ELF-1 (cell line): ENCODE results near the gene OR5K4.

ENCODE experiments used
- DNase-seq: peaks from one replicate; pipeline ENCODE4 v3.0.0-alpha.2; 2016; ENCODE audit warnings: low read depth, low spot score

Gene OR5K4, protein sequence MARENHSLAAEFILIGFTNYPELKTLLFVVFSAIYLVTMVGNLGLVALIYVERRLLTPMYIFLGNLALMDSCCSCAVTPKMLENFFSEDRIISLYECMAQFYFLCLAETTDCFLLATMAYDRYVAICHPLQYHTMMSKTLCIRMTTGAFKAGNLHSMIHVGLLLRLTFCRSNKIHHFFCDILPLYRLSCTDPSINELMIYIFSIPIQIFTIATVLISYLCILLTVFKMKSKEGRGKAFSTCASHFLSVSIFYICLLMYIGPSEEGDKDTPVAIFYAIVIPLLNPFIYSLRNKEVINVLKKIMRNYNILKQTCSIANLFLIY

DNA sequence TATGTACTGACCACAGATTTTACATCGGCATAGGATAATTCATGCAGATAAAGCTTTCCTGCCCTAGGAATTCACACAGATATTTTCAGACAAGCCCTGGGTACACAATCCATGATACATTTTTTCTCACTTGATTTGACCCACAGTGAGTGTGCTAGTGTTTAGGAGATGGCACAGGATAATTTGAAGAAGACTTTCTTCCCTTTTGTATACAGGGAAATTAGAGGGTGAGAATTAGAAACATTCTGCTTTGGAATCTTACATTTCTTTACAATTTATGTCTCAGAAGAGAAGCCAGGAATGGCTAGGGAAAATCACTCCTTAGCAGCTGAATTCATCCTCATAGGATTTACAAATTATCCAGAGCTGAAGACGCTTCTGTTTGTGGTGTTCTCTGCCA, at the start of gene OR5K4:
Gene OR5K4, plus strand, starts transcription at position 301 of the 400 bp plus-strand sequence. Its CDS starts 0 bp downstream, at position 301.
- no peak for DNase-seq

DNA sequence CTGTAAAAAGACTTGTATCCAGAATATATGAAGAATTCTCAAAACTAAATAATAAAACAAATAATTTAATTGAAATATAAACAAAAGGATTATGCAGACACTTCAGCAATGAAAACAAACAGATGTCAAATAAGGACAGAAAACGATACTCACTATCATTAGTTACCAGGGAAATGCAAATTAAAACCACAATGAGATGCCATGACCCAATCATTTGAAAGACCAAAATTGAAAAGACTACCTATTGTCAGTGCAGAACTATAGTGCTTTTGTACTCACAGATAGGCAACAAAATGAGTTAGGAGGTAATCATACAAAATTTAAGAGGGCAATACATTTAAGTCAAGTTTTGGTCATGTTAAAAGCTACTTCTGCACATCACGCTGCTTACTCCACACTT, 31.6 kb upstream of the OR5K4 start:
- no peak for DNase-seq

DNA sequence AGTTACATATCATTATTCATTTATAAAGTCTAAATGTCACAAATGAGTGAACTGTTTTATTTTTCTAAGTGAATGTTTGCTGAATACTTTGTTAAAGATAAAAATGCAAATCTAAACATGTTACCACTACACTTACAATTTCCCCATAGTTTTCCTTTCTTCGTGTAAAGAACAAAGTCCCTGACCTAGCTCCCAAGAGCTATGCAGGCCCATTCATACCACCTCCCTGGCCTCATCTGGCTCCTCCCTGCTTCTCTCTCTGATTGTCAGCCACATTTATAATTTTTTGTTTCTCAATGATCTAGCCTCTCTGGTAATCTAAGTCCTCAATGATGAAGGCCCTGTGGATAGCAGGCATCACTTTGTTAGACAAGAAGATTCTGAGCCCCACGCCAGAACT, 31.0 kb upstream of the OR5K4 start:
- DNase-seq: no peak

DNA sequence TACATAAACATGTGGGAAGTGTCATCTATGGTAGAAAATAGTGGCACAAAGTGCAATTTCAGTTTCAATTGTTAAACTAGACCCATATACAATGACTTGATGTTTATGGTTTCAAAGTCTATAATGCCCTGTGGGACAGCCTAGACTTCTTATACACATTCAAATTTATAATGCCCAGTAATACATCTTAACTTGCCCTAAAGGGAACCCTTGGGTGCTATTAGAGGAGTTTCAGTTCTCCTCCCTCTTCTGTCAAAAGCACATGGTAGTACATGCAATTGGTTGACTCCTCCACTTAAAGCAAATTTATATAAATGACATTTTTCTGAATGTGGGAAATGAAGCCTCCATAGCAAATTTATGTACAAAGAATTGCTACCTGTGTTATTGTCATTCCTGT, 30.2 kb upstream of the OR5K4 start:
- no peak for DNase-seq

DNA sequence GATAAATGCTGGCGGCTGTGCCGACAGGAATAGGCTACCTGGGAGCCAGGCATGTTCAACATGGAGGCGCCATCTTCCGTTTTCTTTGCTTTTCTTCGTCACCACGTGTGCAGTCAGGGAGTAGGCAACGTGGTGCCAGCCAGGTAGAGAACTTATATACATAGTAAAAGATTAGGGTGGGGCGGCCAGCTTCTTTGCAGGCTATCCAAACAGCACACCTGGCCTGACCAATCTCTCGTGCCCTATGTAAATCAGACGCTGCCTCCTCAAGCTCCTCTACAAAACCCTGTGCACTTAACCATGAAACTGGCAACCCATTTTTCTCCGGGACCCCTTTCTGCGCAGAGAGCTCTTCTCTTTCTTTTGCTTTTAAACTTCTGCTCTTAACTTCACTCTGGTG, 28.6 kb upstream of the OR5K4 start:
- no peak for DNase-seq

DNA sequence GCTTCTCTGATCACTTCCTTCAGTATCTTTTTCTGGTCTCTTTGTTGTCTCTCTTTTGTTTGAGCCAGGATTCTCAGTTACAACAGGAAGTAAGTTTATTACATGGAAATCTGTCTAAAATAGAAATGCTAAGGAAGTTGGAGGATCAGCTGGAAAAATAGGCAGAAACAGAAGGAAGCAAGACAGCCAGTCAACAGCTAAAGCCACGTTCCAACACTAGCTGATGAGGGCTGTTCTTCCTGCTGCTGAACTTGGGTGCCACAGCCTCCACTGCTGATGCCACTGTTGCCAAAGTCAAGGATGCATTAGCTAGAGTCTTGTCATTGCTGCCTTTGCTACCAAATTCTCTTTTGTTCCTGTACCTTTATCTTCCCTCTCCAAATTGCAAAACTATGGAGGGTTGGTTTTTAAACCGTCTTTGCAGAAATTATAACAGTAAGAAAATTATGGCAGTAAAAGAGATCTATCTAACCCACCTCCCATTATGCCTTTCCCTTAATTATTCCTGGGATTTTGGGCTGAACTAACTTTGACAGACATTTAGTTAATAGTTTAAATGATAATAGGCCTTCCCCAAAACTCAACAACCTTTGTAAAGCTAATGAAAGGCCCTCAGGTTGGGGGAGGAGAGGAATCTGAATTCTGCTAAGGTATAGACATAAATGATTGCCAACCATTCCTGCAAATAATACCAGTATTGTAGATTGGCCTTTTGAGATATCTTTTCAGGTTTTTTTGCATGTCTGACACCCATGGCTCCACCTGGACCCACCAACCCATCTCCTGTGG, 27.4 kb upstream of the OR5K4 start:
- DNase-seq: no peak

DNA sequence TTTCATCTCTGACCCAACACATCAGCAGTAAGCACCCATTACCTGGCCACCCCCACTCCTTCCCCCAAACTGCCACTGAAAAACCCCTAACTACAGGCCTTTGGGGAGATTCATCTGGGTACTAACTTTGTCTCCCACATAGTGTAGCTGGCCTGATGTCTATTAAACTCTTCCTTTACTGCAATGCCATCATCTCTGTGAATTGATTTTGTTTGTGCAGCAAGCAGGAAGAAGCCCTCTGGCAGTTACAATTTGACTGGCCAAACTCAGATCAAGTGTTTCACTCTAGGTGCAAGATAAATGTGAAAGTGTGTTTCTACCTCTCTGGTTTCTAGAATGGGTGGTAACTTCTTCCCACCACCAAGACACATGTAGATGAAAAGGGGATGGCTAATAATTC, 26.7 kb upstream of the OR5K4 start:
- DNase-seq: no peak

DNA sequence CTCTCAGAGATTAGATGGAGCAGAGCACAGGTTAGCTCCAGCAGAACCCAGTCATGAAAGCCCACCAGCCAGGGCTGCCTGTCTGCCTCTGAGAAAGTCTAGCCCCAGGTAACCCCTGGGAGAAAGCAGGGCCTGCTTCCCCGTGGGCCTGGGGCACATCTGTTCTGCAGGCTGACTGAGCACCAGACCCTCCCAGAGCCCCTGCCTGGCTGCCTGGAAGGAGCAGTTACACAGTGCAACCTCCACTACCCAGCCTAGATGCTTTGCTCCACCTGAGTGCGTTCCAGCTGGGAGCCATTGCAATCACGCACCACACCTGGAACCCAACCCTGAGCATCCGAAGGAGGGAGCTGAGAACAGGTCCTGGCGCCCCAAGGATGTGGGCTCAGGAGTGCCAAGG, 24.7 kb upstream of the OR5K4 start:
- DNase-seq: no peak

DNA sequence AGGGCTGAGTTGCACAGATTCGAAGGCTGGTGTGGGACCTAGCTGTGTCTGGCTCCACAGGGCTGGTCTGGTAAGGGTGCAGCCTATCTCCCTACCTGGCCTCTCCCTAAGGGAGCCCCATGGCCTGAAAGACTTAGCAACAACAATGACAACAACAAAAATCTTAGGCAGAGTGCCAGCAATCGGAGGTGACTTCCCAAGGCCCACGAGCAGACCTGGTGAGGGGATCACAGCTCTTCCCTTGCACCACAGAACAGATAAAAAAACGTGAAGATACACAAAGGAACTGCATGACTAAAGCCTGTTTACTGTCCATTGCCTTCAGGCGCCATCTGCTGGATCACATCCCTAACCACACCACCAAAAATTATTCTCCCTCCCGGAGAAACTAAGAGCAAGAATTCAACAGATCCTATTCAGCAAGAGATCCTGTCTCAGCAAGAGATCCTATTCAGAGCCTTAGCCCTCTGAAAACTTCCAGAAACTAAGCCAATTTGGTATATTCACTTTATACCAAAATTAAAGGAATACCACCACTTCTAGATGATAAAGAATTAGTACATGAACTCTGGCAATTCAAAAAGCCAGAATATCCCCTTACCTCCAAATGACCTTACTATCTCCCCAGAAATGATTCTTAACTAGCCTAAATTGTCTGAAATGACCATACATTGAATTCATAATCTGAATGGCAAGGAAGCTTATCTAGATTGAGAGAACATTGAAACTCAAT, 24.1 kb upstream of the OR5K4 start:
- peak; percentile 81 for DNase-seq

DNA sequence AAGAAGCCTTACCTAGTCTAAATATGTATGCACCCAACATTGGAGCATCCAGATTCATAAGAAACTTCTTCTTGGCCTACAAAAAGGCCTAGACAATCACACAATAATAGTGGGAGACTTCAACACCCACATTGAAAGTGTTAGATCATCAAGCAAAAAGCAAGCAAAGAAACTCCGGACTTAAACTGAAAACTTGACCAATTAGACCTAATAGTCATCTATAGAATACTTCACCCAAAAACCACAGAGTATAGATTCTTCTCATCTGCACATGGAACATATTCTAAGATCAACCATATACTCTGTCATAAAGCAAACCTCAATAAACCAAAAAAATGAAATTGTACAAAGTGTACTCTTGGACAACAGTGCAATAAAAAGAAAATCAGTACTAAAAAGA, 22.3 kb upstream of the OR5K4 start:
- no peak for DNase-seq

DNA sequence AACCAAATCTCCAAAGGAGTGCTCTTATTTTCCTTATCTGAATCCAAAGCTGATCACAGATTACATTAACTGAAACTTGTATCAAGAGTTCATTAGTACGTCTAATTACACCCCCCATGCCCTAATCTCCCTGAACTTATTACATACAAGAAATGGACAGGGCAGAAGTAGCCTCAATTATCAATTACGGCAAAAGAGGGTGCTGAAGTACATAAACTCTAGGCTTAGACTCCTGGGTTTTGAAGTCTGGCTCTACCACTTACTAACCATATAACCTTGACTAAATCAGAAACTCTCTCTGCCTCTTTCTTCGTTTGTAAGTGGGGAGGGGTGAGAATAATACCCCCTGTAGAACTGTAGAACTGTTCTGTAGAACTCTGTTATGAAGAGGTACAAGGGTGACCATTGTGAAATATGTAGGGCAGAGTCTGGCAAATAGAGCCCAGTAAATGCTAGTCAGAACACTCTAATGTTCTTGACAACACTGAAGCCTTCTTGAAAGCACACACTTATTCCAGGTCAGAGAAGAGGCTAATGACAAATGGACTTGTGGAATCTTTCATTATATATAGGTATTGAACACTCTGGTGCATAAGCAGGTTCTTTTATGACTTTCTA, 19.6 kb upstream of the OR5K4 start:
- DNase-seq: no peak

DNA sequence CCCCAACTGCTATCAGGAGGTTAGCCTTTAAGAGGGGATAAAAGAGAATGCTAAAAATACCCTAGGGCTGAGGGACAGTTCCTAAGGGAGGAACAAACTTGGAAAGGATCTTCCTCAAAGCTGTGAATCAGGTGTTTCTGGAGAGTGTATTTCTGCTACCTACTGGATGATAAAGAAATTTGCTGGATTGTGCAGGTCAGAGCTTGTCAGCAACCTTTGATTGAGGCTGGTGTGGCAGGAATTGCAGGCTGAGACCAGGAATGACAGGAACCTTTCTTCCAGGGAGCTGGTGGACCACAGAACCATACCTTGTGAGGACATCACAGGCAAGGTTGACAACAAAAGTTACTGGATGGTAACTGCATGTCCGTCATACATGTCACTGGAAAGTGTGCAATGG, 14.6 kb upstream of the OR5K4 start:
- DNase-seq: no peak

DNA sequence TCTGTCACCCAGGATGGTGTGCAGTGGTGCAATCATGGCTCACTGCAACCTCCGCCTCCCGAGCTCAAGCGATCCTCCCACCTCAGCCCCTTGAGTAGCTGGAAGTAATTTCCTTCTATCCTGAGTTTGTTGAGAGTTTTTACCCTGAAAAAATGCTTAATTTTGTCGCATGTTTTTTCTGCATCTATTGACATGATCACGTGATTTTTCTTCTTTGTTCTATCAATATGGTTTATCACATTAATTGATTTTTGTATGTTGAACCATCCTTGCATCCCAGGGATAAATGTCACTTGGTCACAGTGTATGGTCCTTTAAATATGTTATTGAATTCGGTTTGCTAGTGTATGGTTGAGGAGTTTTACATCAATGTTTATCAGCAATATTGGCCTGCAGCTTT, 11.9 kb upstream of the OR5K4 start:
- DNase-seq: no peak

DNA sequence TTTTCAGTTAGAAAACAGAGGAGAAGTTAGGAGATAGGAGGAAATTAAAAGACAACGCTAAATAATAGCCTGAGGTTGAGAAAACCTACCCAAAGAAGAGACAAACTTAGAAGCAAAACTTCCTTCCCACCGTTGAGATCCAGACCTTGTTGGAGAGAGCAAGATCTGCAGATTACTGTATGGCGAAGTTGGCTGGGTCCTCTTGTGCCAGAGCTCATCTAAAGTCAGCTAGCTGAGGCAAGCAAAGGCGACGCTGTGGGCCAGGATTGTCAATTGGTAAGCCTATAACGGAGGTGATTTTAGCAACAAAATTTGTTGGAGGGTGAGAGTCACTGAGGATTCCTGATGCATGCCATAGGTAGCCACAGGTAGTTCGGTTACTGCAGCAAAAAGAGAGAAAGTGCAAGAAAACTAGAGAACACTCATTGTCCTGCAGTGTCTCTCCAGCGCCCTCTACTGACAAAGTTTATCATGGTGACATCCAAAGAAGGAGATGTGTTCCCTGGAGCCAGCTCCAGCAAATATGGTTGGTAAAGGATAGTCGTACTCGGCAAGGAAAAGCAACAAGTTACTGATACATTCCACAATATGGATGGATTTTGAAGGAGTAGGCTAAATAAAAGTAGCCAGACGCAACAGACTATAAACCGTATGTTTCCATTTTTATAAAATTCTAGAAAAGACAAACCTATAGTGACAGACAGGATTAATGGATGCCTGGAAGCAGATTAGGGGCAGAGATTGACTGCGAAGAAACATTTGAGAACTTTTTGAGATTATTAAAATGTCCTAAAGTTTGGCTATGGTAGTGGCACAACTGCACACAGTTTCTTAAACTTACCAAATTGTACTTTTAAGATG, 9.8 kb upstream of the OR5K4 start:
- peak; percentile 62 for DNase-seq

DNA sequence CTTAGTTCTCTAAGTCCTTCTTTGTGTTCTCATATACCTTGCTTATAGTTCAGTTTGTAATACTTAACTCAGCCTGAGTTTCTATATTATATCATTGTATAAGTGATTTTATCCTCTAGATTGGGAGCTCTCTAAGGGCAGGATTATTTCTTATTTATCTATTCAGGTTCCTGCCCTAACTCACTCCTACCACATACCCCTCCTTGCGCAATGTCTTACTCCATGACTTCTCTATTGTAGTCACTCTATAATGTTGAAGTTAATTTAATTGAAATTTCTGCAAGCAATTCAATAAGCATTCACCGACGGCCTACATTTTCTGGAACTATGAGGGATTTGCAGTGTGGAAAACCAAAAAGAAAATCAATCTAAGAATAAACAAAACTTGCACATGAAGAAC, 3.6 kb upstream of the OR5K4 start:
- DNase-seq: no peak

DNA sequence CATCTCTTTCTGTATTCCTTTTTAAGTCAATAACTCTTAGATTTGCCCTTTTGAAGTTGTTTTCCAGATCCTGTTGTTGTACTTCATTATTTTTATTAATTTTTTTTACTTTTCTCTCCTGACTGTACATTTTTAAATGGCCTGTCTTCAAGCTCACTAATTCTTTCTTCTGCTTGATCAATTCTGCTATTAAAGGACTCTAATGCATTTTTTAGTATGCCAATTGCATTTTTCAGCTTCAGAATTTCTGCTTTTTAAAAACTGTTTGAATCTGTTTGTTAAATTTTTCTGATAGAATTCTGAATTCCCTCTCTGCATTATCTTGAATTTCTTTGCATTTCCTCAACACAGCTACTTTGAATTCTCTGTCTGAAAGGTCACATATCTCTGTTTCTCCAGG, 5.6 kb downstream of the OR5K4 start:
- DNase-seq: no peak

DNA sequence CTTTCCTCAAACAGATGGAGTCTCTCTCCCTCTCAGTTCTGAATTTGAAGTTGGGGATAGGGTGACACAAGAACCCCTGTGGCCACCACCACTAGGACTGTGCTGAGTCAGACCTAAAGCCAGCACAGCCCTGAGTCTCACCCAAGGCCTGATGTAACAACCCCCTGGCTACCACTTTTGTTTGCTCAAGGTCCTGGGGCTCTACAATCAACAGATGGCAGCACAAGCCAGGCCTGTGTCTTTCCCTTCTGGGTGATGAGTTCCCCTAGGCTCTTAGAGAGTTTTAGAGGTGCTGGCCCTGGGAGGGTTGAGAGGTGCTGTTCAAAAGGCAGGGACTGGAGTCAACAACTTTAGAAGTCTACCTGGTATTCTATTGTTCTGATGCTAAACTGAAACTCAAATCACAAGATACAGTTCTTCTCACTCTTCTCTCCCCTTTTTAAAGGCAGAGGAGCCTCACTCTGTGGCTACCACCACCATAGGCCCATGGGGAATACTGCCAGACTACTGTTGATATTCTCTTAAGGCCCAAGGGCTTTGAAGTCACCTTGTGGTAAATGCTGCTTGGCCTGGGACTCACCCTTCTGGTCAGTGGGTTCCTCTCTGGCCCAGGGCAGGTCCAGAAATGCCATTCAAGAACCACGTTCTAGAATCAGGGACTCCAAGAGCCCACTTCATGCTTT, 6.5 kb downstream of the OR5K4 start:
- peak; percentile 5 for DNase-seq

DNA sequence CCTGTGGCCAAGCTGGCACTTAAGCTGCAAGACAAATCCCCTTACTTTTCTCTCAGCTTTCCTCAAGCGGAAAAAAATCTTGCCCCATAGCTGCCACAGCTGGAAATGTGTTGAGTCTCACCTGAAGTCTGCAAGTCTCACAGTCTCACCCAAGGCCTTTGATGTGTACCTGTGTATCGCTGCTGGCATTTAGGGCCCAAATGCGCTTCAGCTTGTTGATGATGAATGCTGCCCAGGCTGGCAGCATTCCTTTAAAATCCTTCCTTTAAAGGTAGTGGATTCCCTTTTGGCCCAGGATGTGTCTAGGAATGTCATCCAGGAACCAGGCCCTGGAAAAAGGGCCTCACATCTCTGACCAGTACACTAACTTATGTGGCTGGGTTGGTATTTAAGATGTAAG, 7.0 kb downstream of the OR5K4 start:
- DNase-seq: no peak

DNA sequence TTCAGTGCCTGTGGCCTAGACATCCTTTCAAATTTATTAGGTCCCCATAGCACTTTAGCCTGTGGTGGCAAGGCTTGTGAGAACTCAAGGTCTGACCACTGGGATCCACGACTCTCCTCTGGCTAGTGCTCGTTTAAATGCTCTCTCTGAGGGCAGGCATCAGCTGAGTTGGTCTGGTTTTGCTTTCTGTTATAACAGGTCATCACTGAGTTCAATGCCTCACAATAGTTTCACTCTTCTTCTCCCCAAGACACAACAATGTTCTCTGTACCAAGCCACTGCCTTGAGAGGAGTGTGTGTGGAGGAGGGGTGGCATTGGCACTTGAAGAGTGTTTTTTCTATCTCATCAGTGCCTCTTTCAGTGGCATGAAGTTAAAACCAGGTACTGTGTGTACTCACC, 7.6 kb downstream of the OR5K4 start:
- no peak for DNase-seq

DNA sequence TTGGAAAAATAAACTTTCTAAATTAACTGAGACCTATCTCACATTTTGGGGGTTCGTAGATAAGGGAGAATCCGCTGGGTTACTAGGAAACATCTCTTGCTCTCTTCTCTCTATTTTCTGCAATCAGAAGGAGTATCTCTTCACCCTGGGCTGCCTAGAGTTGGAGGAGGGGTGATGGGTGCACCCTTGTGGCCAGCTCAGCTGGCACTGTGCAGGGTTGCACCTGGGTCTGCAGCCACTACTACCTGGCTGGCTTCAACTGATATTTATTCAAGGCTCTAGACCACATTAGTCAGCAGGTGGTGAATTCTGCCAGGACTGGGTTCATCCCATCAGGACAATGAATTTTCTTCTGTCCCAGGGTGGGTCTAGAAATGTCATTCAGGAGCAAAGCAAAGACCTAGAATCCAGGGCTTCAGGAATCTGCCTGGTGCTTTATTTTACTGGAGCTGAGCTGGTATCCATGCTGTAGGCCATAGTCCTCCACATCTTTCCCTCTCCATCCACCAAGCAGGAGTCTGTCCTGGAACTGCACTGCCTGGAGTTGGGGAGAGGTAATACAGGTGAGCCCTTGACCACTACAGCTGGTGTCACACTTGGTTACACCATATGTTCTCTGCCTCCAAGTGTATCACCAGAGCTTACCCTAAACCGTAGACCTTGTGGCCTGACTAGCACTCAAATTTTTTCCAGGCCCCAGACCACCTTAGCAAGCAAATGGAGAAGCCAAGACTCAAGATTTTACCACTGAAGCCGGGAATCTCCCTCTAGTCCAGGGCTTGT, 14.0 kb downstream of the OR5K4 start:
- DNase-seq: no peak
